GM21526 (cell line): Measurements from ENCODE around the gene ZNF276.
"Not testable (repeated sequence)": the region's sequence is repeated elsewhere in the genome, so short reads cannot be mapped to it uniquely, and the experiment has no call there.

Experiments used
- ATAC-seq: cut with Tn5 transposase; IDR thresholded peaks from one replicate; pipeline ENCODE4 v1.9.1; 2021; ENCODE audit warnings: moderate library complexity; ENCODE audit not compliant: unreplicated experiment, low FRiP score

ZNF276 gene

DNA sequence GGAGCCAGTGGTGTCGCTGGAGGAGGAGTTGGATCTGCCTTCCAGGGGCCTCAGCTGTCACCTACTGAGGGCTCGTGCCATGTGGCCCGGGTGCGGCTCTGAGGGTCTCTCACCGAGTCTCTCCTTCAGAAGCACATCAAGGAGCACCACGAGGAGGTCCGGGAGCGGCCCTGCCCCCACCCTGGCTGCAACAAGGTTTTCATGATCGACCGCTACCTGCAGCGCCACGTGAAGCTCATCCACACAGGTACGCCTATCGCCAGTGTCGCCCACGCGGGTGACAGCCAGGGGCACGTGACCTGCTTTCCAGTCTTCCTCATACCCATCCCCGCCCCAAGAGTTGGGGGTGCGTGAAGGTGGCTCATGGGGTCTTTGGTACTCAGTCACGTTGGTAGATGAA is 12.5 kb downstream of the ZNF276 start:
- no peak for ATAC-seq

DNA sequence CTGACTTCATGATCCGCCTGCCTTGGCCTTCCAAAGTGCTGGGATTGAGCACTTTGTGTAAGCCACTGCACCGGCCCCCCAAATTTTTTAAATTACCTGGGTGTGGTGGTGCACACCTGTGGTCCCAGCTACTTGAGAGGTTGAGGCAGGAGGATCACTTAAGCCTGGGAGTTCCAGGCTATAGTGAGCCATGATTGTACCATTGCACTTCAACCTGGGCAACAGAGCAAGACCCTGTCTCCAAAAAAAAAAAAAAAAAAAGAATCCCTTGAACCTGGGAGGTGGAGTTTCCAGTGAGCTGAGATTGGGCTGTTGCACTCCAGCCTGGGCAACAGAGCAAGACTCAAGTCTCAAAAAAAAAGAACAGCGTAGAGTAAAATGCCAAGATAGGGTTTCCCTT is 15.2 kb downstream of the ZNF276 start:
- ATAC-seq, result no peak

DNA sequence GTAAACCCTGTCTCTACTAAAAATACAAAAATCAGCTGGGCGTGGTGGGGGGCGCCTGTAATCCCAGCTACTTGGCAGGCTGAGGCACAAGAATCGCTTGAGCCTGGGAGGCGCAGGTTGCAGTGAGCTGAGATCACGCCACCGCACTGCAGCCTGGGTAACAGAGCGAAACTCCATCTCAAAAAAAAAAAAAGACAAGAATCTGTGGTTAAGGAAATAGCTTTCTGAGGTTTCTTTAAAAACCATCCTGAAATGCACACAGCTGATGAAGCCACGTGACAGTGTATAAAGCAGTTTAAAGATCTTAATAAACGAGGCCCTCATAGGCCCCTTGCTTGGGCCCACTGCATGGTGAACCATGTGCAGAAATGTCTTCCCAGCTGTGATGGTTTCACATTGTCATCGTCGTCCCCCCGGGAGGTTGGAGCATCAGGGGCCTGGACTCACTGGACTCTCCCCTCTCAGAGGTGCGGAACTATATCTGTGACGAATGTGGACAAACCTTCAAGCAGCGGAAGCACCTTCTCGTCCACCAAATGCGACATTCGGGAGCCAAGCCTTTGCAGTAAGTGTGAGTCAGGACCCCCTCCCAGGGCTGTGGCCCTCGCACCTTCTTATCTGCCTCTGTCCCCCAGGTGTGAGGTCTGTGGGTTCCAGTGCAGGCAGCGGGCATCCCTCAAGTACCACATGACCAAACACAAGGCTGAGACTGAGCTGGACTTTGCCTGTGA is 16.2 kb downstream of the ZNF276 start:
- ATAC-seq, result no peak

DNA sequence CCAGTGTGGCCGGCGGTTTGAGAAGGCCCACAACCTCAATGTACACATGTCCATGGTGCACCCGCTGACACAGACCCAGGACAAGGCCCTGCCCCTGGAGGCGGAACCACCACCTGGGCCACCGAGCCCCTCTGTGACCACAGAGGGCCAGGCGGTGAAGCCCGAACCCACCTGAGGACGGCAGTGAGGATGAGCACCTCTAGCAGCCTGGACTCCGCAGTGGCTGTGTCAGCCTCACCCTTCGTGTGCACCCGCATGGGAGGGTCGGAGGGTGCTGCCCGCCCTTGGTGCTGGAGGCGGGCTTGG is 16.7 kb downstream of the ZNF276 start:
- ATAC-seq, result no peak

DNA sequence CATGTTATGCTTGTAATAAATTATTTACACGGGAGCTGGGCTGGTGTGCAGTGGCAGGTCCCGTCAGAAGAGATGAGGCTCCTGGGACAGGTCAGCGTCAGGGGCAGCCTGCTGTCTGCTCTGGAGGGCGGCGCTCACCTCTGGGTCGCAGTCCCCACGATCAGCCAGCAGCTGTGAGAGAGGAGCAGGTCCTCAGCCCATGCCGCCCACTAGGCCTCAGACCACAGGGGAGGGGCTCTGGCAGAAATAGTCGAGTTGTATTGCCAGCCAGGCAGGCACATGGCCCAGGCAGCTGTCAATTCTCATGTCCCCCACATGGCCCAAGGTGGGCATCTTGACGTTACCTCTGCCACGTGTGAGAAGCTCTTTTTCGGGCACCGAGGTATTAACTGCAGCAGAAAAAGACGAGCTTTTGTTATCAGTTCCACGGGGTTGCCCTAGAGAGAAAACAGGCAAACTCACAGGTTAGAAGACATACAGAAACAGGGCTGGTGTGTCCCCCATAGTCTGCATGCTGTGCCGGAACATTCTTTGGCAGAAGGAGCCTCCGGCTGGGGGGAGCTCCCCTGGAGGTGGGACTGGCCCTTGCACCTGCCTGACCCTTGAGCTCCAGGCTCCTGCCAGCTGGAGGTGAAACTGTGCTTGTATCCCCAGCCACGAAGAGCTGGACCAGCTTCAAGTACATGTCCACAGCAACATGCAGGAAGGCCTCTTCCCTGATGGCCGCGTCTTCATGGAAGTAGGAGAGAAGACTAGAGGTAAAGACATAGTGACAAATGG is 17.4 kb downstream of the ZNF276 start:
- ATAC-seq, result no peak

DNA sequence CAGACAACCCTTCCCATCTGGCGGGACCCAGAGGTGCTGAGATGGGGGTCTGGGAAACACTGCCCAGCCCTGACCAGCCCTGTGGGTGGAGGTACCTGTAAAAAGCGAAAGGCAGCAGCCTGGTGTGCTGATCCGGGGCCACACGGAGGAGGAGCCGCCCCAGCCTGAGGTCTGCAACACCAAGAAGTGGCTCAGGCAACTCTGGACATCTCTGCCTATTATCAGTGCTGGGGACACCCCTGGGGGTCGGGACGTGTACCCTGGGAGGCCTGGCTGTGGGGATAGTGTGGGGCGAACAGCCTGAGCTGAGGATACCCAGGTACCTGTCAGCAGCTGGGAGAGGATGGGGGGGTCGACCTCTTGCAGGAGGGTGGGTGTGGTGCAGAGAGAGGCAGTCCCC is 18.0 kb downstream of the ZNF276 start:
- no peak for ATAC-seq

DNA sequence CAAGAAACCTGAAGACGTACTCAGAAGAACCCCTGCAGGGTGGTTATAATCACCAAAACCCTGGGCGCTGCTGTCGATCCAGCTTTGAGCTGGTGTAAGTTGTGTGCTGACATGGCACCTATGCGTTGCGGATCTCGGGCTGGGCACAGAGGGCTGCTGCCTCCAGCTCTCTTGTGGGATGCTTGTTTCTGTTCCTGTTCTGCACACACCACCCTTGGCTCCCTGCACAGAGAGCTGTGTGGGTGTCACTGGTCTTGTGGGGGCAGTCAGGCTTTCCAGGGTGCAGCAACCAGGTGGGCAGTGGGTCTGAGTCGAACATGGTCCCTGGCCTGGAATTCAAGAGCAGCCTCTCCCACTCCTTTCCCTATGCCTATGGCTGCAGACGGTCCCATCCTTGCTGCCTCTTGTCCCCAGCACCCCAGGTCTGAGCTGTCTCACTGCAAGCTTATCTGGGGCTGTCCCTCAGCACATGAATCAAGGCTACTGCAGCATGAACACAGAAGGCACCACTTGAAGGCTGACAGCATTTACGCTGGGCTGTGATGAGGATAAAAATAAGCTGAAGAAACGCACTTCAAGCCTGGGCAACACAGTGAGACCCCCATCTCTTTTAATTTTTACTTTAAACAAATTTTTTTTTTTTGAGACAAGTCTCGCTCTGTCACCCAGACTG is 20.1 kb downstream of the ZNF276 start:
- ATAC-seq, result no peak

DNA sequence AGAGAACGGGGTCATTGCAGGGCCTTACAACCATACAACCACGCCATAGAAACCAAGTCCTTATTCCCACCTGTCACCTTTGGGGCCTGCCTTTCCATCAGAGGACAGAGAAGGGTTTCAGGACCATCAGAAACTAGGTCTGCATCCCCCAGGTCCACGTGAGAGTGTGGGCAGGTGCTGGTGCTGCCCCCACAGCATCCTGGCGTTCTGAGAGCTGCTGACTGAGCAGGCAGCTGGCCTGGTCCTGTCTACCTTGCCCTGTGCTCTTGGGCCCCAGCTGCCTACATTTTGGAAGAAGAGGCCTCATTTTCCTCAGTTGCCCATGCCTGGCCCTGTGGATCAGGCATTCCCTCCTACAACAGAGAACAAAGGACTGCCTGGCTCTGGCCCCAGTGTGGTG is 21.6 kb downstream of the ZNF276 start:
- no peak for ATAC-seq

DNA sequence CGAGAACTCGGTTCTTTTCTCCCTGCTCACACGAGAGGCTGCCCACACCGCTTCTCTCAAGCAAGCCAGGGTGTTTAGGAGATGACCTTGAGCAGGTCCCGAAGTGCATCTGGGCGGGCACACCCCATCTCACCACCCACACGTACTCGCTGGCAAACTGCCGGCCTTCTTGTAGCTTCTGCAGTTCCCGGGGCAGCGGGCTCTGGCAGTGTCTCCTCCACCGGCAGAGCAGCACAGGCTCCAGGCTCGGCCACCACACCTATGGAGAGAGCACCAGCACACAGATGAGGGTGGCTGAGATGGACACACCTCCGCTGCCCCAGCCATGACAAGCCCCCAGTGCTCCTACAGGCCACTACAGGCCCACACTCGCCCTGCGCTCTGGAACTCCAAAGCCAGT is 23.5 kb downstream of the ZNF276 start:
- no peak for ATAC-seq

DNA sequence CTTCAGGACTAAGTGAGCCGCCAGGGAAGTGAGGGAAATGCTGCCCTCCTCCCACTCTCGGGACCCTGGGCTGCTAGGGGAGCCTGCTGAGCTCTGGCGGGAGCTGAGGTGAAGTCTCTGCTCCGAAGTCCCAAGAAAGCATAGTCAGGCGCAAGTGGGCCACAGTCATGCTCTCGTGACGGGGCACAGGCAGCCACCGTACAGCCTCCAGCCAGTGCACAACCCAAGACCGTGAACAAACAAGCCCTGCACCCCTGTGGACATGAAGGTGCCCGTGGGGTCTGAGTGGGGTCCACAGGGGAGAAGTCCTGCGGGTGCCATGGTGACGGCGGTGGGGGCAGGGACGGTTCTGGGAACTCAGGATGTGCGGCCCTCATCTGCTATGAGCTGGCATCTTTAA is 24.7 kb downstream of the ZNF276 start:
- ATAC-seq, result no peak

DNA sequence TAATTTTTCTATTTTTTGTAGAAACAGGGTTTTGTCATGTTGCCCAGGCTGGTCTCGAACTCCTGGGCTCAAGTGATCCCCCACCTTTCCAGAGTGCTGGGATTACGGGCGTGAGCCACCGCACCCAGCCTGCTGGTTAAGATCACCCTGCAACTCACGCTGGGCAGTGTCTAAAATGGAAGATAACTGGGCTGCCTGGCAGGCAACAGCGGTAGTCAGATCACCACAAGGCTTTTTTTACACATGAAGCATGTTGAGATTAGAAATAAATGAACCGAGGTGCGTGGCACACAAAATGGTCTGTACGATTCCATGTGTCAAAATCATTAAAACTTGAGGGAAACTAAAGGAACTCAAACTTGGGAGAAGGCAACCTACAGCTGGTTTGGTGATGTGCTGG is 26.7 kb downstream of the ZNF276 start:
- ATAC-seq, result no peak

DNA sequence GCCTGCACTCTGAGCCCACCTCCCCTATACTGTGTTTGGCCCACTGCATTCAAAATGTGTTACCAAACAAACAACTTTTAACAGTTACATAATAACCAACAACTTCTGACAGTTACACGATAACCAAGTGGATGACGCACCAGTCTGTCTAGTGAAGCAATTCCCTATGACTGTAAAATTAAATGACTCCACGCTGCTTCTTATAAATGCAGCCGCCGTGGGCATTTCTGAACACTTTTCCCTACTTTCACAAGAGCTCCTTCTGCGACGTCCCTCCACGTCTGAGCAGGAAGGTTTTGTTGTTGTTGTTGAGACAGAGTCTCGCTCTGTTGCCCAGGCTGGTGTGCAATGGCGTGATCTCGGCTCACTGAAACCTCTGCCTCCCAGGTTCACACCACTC is 27.6 kb downstream of the ZNF276 start:
- ATAC-seq, result no peak

DNA sequence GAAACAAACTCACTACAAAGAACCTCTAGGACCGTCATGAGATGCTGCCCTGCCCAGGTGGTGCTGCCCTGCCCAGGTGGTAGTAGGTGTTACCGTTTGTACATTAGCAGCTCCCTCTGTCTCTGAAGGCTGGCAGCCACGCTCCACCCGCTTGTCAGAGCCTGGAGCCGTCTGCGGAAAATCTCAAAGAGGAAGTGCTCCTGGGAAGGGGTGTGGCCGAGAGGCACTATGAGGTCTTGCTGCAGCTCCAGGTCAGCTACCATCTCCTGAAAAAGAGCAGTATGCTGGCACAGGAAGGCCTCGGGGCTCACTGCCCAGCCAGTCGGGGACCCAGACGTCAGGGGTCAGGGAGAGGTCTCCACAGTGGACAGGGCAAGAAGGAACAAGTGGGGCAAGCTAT is 28.3 kb downstream of the ZNF276 start:
- no peak for ATAC-seq

DNA sequence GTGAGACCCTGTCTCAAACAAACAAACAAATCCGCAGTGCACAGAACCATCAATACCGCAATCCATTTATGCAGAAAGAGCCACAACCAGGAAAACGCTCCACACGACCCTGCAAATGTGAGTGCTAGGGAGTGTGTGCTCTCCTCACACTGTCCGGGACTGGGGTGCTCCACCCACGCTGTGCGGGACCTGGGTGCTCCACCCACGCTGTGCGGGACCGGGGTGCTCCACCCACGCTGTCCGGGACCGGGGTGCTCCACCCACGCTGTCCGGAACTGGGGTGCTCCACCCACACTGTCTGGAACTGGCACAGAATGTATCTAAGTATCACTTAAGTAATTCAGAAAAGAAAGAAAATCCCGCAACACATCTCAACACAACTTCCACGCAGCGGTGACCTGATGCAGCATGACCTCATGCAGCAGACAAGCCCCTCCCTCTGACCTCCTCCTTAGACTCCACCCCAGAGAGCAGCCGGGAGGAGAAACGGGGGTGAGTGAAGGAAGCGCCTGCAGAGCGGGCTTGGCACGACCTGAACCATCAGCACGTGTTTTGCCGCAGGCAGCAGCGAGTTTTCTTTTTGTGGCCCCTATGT is 38.5 kb downstream of the ZNF276 start:
- ATAC-seq, result no peak

DNA sequence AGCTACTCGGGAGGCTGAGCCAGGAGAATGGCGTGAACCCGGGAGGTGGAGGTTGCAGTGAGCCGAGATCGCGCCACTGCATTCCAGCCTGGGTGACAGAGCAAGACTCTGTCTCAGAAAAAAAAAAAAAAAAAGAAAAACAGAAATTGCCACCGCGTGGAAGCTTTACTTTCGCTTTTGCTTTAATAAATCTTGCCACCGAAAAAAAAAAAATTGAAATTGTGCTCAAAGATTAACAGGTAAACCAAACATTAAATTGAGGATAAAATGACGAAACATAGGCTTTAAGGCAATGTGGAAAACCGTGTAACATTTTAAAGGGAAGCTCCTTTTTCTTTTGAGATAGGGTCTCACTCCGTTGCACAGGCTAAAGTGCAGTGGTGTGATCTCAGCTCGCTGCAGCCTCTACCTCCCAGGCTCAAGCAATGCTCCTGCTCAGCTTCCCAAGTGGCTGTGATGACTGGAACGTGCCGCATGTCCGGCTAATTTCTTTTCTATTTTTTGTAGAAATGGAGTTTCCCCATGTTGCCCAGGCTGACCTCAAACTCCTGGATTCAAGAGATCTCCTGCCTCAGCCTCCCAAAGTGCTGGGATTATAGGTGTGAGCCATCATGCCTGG is 40.1 kb downstream of the ZNF276 start:
- ATAC-seq, result no peak

DNA sequence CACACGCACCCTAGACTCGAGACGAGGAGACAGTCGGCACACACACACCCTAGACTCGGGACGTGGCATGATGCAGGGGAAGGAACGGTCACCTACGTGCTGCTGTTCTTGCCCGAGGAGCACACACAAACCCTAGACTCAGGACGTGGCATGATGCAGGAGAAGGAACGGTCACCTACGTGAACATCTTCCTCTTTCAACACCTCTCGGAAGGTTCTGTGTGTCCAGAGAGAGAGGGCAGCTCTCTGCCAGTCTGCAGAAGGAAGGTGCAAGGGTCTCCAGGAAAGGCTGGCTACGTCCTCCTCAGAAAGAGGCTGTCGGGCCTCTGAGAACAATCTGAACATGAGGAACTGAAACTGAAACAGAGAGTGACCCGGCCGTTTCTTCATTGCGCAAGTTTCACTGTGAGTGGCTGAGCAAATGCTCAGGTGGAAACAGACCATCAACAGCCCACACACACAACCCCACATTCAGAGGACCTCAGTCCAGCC is 43.4 kb downstream of the ZNF276 start:
- ATAC-seq, result peak; percentile 74

DNA sequence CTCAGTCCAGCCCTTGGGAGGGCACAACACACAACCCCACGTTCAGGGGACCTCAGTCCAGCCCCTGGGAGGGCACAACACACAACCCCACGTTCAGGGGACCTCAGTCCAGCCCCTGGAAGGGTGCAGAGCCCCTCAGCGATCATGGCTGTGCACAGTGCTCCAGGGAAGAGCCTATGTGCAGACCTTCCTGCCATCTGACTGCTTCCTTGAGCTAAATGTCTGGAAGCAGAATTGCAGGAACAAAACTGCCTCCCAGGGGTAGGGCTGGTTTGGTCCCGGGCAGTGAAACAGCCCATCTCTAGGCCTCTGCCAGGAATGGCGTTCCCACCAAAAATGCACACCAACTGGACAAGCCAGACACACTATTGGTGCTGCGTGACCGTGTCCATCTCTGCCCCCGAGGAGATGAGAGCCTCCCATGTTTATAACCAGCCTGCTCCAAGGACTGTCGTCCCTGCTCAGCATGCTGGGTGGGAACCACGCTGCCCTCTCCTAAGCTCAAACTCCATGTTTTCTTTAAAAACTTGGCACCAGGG is 44.0 kb downstream of the ZNF276 start:
- no peak for ATAC-seq

DNA sequence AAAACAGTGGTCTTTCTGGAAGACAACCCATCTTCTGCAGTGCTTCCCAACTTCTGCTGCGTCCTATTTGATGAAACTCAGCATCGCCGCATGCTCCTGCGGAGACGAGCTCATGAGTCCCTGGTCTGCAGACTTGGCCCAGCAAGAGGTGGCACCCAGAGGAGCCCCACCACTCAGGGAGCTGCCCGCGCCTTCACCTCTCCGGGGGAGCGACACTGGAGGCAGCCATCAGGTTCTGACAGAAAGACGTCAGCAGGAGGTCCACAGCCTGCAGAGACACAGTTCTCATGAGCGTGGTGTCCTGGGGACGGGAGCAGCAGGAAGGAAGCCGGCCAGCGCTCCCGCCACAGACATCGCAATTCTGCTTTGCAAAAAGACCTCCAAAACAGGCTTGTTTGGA is 49.0 kb downstream of the ZNF276 start:
- no peak for ATAC-seq

DNA sequence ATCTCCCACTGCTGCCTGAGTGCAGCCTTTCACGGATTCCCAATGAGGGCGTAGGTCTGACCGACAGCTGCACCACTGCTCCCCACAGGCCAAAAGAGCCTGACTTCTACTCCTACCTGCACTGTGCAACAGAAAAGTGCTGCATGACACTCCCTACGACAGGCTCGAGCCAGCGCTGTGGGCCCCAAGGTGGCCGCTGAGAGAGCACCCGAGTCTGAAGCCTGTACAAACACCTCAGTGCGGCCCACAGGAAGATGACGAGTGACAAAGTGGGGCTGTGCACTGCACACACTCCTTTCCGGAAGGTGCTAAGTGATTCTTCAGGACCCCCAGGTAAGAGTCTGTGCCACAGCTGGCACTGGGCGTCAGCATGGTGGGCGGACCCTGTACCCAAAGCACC is 53.9 kb downstream of the ZNF276 start:
- no peak for ATAC-seq

DNA sequence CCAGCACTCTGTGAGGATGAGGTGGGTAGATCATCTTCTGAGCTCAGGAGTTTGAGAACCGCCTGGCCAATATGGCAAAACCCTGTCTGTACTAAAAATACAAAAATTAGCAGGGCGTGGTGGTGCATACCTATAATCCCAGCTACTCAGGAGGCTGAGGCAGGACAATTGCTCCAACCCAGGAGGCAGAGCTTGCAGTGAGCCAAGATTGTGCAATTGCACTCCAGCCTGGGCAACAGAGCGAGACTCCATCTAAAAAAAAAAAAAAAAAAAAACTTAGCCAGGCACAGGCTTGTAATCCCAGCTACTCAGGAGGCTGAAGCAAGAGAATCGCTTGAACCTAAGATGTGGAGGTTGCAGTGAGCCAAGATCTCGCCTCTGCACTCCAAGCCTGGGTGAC is 56.9 kb downstream of the ZNF276 start:
- ATAC-seq, result not testable (repeated sequence)
